GM20000 (cell line): ENCODE data around the gene PTTG2.

Experiments
- DNase-seq: peaks from one replicate; pipeline ENCODE4 v3.0.0; 2012; ENCODE audit warnings: low spot score
- TF ChIP-seq, protein P1 (sequence below): IDR thresholded peaks from 2 replicates; pipeline ENCODE4 v1.5.1; 2012; ENCODE audit warnings: mild to moderate bottlenecking, control low read depth; ENCODE audit errors: extremely low read depth, missing control alignments

The PTTG2 gene

DNA sequence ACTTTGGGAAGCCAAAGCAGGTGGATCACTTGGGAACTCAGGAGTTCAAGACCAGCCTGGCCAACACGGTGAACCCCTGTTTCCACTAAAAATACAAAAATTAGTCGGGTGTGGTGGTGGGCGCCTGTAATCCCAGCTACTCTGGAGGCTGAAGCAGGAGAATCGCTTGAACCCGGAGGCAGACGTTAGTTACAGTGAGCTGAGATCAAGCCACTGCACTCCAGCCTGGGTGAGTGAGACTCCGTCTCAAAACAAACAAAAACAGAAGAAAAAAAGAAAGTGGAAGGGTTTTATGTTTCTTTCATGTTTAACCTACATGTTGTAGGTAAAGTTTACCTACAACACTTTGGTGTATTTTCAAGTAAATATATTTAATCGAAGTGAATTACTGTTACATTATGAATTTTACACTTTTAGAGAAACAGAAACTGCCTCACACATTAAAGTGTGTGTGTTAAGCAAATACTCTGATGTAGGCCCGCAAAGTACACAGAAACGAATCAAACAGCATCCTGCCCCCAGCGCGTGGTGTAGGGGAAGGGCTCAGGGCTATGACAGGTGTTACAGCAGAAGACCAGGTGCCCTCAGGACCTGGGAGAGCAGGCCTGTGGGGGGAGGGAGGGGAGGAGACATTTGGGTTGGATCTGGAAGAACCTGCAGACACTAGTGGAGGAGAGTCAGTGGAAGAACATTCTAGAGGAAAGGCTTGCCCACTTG lies 39.0 kb downstream of the PTTG2 start:
- TF ChIP-seq, protein P1, sequence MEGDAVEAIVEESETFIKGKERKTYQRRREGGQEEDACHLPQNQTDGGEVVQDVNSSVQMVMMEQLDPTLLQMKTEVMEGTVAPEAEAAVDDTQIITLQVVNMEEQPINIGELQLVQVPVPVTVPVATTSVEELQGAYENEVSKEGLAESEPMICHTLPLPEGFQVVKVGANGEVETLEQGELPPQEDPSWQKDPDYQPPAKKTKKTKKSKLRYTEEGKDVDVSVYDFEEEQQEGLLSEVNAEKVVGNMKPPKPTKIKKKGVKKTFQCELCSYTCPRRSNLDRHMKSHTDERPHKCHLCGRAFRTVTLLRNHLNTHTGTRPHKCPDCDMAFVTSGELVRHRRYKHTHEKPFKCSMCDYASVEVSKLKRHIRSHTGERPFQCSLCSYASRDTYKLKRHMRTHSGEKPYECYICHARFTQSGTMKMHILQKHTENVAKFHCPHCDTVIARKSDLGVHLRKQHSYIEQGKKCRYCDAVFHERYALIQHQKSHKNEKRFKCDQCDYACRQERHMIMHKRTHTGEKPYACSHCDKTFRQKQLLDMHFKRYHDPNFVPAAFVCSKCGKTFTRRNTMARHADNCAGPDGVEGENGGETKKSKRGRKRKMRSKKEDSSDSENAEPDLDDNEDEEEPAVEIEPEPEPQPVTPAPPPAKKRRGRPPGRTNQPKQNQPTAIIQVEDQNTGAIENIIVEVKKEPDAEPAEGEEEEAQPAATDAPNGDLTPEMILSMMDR: no peak
- DNase-seq: no peak

DNA sequence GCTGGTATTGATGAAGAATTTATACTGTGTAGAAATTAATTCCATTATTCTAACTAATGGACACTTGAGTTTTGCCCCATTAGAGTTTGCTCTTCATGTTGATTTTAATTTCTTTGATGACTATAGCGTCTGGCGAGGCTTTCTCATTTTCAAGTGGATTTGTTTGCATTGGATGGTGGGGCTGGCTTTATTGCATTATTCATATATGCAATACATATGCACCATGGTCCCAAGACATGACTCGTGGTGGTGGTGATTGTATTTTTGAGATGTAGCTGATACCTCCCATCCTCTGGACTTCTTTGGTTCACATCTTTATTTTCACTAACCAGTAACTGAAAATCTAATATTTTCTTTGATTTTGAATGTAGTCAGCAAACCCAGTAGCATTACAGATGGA lies 39.8 kb downstream of the PTTG2 start:
- no peak for DNase-seq
- TF ChIP-seq, protein P1: no peak

DNA sequence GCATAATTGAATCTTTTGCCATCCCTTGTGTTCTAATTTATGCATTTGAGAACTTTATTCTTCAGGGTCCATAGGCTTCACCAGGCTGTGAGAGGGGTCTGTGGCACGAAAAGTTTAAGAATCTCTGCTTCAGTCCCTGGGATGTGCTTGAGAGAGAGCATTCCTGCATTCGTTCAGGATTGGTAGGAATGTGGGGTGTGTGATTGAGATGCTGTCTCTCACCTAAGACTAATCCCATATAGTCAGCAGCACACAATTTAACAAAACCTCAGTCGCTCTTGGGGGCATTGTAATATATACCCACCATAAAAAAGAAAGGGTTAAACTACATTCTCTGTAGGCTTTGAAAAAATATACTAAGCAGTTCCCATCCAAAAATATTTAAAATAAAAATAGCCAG lies 41.7 kb downstream of the PTTG2 start:
- DNase-seq: no peak
- TF ChIP-seq, protein P1: no peak

DNA sequence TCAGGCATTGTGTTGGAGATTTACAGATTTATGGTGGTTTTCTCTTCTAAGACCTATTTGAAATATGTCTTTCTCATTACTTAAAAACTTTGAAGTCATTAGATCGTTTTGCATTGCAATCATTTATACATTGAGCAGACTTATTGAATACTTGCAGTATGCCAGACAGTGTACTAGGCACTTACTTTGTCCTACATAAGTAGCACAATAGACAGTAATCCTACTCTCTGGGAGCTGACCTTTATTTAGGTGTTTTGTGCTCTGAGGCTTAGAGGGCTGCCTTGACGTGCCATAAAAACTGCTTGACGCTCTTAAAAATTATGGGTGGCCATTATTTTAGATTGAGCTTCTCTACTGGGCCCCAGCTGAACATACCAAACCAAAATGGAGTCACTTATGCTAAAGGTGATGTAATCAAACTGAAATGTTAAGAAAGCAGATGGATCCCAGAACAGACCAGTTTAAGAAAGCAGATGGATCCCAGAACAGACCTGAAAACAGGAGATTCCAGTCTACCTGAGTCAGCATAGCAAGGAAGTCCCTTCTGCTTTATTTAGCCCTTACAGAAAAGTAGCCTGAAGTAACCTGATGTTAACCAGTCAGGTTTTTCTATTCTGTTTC lies 42.4 kb downstream of the PTTG2 start:
- no peak for DNase-seq
- TF ChIP-seq, protein P1: no peak

DNA sequence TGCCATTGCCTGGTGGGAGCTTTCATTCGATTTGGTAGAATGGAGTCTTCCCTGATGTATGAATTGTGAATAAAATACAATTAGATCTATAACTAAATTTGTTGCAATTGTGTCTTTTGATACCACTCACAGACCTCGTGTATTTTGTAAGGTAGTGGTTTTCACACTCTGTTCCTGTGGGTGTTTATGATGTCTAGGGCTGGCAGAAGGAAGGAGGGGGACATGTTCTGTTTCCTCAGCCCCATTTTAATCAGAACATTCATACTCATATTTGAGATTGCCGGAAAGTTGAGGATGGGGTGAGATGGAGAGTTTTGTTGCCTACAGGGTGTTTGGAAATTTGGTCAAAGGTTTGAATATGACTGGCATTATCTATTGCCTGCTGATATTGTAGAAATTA lies 42.9 kb downstream of the PTTG2 start:
- DNase-seq: no peak
- TF ChIP-seq, protein P1: no peak

DNA sequence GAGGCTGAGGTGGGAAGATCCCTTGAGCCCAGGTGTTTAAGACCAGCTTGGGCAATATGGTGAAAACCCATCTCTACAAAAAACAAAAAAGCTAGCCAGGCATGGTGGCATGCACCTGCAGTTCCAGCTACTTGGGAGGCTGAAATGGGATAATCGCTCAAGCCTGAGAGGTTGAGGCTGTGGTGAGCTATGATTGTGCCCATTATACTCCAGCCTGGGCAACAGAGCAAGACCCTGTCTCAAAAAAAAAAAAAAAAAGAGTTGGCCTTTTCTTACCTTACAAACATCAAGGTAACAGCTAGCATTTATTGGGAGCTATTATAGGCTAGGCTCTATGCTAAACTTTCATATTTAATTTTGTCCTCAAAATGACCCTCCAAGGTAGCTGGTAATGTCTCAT lies 43.4 kb downstream of the PTTG2 start:
- no peak for DNase-seq
- TF ChIP-seq, protein P1: no peak

DNA sequence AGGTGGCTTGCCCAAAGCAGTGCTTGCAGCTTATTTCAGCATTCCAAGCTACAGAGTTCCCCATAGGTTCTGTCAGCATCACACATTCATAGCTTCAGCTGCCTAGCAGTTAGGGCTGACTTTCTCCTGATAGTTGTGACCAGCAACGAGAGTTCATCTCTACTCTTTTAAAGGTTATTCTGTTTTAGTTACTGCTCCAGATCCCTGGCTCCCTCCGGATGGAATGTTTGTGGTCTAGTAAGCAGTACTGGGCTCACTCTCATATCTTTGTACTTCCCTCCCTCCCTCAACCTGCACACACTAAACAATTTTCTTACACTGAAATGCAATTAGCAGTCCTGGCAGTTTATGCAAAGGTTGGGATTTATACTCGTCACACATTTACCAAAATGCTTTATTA lies 43.9 kb downstream of the PTTG2 start:
- DNase-seq: no peak
- TF ChIP-seq, protein P1: no peak
